CD4-positive, alpha-beta T cell treated with Interleukin-15 for 1 hour (primary cell): Measurements from ENCODE around the gene CHAT.

ENCODE experiments used
- DNase-seq: peaks from one replicate; pipeline ENCODE4 v3.0.0-alpha.2; 2020

The CHAT gene

GRCh38 chr10:49612513-49613164 lies 1.2 kb upstream of the CHAT start:
- peak; percentile 6 for DNase-seq

GRCh38 chr10:49613165-49613881 lies 514 bp upstream of the CHAT start:
- DNase-seq, result peak; percentile 7

- peak; percentile 10 for DNase-seq
Observed at GRCh38 chr10:49614242-49615198, 683 bp downstream of the CHAT start.

GRCh38 chr10:49615213-49615612 lies 1.4 kb downstream of the CHAT start:
- DNase-seq, result no peak

- no peak for DNase-seq
Observed at GRCh38 chr10:49615721-49616120, 1.9 kb downstream of the CHAT start.

GRCh38 chr10:49616421-49617101 lies 2.7 kb downstream of the CHAT start:
- no peak for DNase-seq

GRCh38 chr10:49617121-49618020 lies 3.5 kb downstream of the CHAT start:
- no peak for DNase-seq

GRCh38 chr10:49618821-49619220 lies 5.0 kb downstream of the CHAT start:
- no peak for DNase-seq

GRCh38 chr10:49619613-49620012 lies 5.8 kb downstream of the CHAT start:
- no peak for DNase-seq

- no peak for DNase-seq
Observed at GRCh38 chr10:49620286-49620810, 6.5 kb downstream of the CHAT start.

GRCh38 chr10:49620841-49621378 lies 7.1 kb downstream of the CHAT start:
- no peak for DNase-seq

- no peak for DNase-seq
Observed at GRCh38 chr10:49621561-49621960, 7.7 kb downstream of the CHAT start.

- no peak for DNase-seq
Observed at GRCh38 chr10:49622426-49623425, 8.9 kb downstream of the CHAT start.

GRCh38 chr10:49624629-49625028 lies 10.8 kb downstream of the CHAT start:
- no peak for DNase-seq

- DNase-seq, result no peak
Observed at GRCh38 chr10:49625411-49625810, 11.6 kb downstream of the CHAT start.

- no peak for DNase-seq
Observed at GRCh38 chr10:49627038-49627437, 13.2 kb downstream of the CHAT start.

- DNase-seq, result no peak
Observed at GRCh38 chr10:49627644-49628247, 13.9 kb downstream of the CHAT start.

- no peak for DNase-seq
Observed at GRCh38 chr10:49628599-49628998, 14.8 kb downstream of the CHAT start.

- DNase-seq, result no peak
Observed at GRCh38 chr10:49629431-49629881, 15.6 kb downstream of the CHAT start.
